Body of pancreas (tissue), 4 donors: ENCODE data around the gene CAMTA1. TPM values are rescaled to one million over a fixed set of nuclear protein-coding genes. Genes with fewer than 3 reads are reported as not detected.

ENCODE experiments used
- ATAC-seq: fragments of 150-250 bp; one replicate; pipeline ENCODE4 v1.9.1; 2016
- DNase-seq, 4 donors: peaks; one replicate each; pipeline ENCODE4 v3.0.0-alpha.2; 2019
- H3K27ac ChIP-seq, 4 donors: fragments of 200-600 bp; sonication (generic); 1 replicate in 3 of 4; 2 replicates in 1 of 4; pipeline versions ENCODE4 v1.5.1 to v1.6.1; 2016 to 2019; ENCODE audit warnings: mild to moderate bottlenecking in 1 of 4, mixed read lengths in 1 of 4, moderate library complexity in 1 of 4
- H3K27me3 ChIP-seq, 2 donors: fragments of 200-600 bp; sonication (generic); one replicate each; pipeline ENCODE4 v1.6.0; 2016; ENCODE audit warnings: mild to moderate bottlenecking in 1 of 2
- H3K36me3 ChIP-seq, 2 donors: fragments of 200-600 bp; sonication (generic); replicated peaks in 1 of 2; 2 replicates each; pipeline ENCODE4 v1.5.1; 2016; ENCODE audit warnings: low read depth in 2 of 2; ENCODE audit not compliant: insufficient read depth in 1 of 2
- H3K4me1 ChIP-seq: fragments of 200-600 bp; sonication (generic); one replicate; pipeline ENCODE4 v1.6.0; 2016
- H3K4me3 ChIP-seq, 2 donors: fragments of 200-600 bp; sonication (generic); 1 replicate in 1 of 2; 2 replicates in 1 of 2; pipeline ENCODE4 v1.5.1; 2016 to 2019
- H3K9me3 ChIP-seq, 3 donors: fragments of 200-600 bp; sonication (generic); 1 replicate in 2 of 3; 2 replicates in 1 of 3; pipeline ENCODE4 v1.5.1; 2016
- POLR2A ChIP-seq, 3 donors: fragments of 450-650 bp; IDR thresholded peaks; one replicate each; pipeline ENCODE4 v1.6.1; 2016; ENCODE audit warnings: antibody characterized with exemption in 3 of 3, mild to moderate bottlenecking in 2 of 3
- WGBS, 2 donors: methylation state at CpG; one replicate each; pipeline ENCODE4 v1.1.5; 2017; 5-methylcytosine and 5-hydroxymethylcytosine counted together
- intact Hi-C: fragments of 100-400 bp; cut with DNase I; formaldehyde crosslinking; loops from one replicate; pipeline ENCODE4 v1.15.1; 2023
- total RNA-seq, 2 donors: library from RNA; depleted of rRNA; stranded (reverse); fragments of >200 nt; gene quantifications; one replicate each; pipeline ENCODE4 v1.1.0, GENCODE V29; 2016
- TF ChIP-seq, protein P1 (sequence below), 7 experiments: fragments of 450-650 bp in 4 of 7; fragments of 200-600 bp in 3 of 7; sonication (generic) in 3 of 7; IDR thresholded peaks; one replicate each; pipeline ENCODE4 v1.5.1; 2016 to 2019; ENCODE audit warnings: antibody characterized with exemption in 7 of 7

The CAMTA1 gene
- total RNA-seq, 2 donors from 2014 or later: 36.3 to 59.7 TPM

DNA sequence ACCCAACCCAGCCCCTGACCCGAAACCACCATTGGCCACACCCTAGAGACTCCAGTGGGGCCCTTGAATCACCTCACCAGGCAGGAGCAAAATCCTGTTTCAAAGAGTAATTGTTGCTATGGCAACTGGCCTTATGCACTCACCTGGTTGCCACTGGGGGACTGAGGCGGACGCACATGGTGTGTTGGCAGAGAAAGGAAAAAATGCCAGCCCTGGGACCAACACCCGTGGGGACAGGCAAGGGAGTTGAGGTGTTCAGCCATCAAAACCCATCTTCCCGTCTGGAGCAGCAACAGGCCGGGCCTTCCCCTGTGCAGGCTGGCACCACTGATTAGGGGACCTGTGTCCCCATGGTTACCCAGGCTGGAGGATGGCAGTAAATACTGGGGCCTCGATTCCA lies 590.1 kb downstream of the CAMTA1 start:
- WGBS, 2 donors: 83 to 87% methylated on average over 6 to 7 of the region's 7 CpGs
- intact Hi-C loops: no loop called here
- H3K27me3 ChIP-seq: no peaks in the 10 kb centered on the region

DNA sequence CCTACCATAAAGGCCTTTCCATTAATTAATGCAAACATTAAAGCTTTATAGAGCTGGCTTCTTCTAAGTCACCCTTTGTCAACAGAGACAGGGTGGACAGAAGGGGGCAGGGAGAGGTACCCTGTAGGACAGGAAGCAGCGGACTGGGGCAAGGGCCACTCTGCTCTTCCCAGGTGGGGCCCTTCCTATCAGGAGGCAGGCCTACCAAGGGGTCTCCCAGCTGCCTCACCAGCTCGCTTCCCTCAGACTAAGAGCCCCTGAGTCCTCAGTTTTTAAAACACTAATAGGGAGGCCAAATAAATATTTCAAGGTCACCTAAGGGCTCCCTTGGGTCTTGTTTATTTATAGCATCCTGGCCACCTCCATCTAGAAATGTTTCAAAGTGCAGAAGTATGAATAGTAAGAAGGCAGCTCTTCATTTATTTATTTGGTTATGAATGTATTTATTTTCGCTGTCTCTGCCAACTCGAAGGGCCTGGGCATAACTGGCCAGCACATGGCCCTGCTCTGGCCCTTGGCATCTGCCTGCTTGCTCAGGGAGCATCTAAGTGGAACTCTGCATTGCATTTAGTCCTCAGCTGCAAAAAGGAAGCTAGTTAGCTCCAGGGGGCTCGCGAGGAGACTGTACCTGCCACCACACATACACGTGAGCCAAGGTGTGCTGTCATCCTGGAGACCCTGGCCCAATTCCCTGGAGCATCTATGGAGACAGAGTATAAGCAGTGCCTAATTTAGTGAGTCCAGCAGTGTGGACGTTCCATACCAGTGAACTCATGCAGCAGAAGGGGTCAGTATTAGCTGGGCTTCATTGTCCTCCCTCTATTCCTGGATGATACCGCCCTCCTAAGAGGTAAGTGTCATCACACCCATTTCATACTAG lies 590.8 kb downstream of the CAMTA1 start:
- WGBS, 2 donors: 80 to 83% methylated on average over 9 of the region's 9 CpGs
- H3K27ac ChIP-seq: no peak overlapping the region
- no peaks in the 10 kb centered on the region for H3K4me1 ChIP-seq
- H3K9me3 ChIP-seq: no peaks in the 10 kb centered on the region
- intact Hi-C loops: no loop called here
- no peak for DNase-seq
- H3K36me3 ChIP-seq: no peaks in the 10 kb centered on the region
- no peaks in the 10 kb centered on the region for H3K27me3 ChIP-seq
- no peak for ATAC-seq
- TF ChIP-seq, protein P1, sequence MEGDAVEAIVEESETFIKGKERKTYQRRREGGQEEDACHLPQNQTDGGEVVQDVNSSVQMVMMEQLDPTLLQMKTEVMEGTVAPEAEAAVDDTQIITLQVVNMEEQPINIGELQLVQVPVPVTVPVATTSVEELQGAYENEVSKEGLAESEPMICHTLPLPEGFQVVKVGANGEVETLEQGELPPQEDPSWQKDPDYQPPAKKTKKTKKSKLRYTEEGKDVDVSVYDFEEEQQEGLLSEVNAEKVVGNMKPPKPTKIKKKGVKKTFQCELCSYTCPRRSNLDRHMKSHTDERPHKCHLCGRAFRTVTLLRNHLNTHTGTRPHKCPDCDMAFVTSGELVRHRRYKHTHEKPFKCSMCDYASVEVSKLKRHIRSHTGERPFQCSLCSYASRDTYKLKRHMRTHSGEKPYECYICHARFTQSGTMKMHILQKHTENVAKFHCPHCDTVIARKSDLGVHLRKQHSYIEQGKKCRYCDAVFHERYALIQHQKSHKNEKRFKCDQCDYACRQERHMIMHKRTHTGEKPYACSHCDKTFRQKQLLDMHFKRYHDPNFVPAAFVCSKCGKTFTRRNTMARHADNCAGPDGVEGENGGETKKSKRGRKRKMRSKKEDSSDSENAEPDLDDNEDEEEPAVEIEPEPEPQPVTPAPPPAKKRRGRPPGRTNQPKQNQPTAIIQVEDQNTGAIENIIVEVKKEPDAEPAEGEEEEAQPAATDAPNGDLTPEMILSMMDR (IDR thresholded peaks at IDR 0.05): no peak
- no peak for TF ChIP-seq POLR2A (IDR thresholded peaks at IDR 0.05)
- no peak overlapping the region for H3K4me3 ChIP-seq

More for the DNA sequence above, 590.1 kb downstream of the CAMTA1 start:
- ATAC-seq (no peak), DNase-seq (no peak)
- no peaks in the 10 kb centered on the region for H3K4me1 ChIP-seq
- no peaks in the 10 kb centered on the region for H3K9me3 ChIP-seq
- H3K36me3 ChIP-seq: no peaks in the 10 kb centered on the region
- H3K4me3 ChIP-seq: no peak overlapping the region
- no peak overlapping the region for H3K27ac ChIP-seq
- no peak for TF ChIP-seq POLR2A (IDR thresholded peaks at IDR 0.05)
- TF ChIP-seq, protein P1 (IDR thresholded peaks at IDR 0.05): no peak

DNA sequence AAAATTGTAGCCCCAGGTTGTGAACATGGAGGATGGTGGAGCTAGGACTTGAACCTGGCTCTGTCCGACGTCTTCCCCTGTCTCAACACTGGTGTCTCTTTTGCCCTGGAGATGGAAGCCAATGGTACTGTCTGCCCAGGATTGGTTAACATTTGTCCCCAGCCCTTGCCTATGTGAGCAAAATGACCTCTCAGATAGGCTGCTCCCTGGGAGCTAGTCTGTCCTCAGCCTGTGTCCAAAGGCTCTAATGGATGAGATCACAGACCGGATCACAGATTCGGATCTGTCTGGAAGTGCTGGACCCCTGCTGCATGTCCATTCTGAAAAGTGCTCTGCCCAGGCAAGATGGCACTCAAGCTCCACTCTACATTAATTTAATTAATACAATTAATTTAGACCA lies 591.4 kb downstream of the CAMTA1 start:
- H3K4me3 ChIP-seq: no peak overlapping the region
- no peak overlapping the region for H3K27ac ChIP-seq
- H3K9me3 ChIP-seq: peaks cover 0 to under 1% (median 0%) of the 10 kb centered on the region in 3 donors
- H3K27me3 ChIP-seq: no peaks in the 10 kb centered on the region
- DNase-seq: no peak
- TF ChIP-seq, protein P1 (IDR thresholded peaks at IDR 0.05): no peak
- TF ChIP-seq POLR2A (IDR thresholded peaks at IDR 0.05): no peak
- H3K4me1 ChIP-seq: no peaks in the 10 kb centered on the region
- intact Hi-C loops: no loop called here
- 86 to 96% methylated on average over 4 of the region's 4 CpGs for WGBS, 2 donors
- H3K36me3 ChIP-seq: no peaks in the 10 kb centered on the region
- ATAC-seq: no peak

DNA sequence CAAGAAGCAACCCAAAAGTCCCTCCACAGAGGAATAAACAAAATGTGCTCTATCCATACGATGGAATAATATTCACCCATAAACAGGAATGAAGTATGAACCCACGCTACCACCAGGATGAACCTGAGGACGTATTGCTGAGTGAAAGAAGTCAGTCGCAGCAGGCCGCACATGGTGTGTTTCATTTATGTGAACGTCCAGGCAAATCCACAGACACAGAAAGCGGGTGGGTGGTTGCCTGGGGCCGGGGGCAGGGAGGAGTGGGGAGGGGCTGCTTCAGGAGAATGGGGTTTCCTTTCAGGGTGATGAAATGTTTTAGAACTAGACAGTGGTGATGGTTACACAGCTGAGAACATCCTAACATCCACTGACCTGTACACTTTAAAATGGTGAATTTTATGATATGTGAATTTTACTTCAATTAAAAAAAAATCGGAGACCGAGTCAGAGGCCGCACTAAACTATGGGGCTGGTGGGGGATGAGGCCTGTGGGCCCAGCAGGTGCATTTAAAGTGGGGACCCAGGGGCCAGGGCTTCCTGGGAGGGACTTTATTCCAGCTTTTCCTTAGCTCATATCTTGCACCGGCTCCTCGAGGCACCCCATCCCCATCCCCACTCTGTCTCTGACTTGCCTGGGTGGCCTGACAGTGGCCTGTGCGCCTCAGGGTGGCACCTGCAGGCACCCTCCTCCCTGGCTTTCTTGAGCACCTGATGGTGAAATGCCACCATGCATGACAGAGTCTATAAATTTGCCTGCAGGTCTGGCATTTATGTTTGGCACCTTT lies 593.3 kb downstream of the CAMTA1 start:
- Histone ChIP-seq H3K9me3 (peaks cover 0 to 5% (median 0%) of the 10 kb centered on the region in 3 donors), H3K36me3 (no peaks in the 10 kb centered on the region), H3K4me3 (no peak overlapping the region), H3K27me3 (no peaks in the 10 kb centered on the region), H3K27ac (no peak overlapping the region), H3K4me1 (no peaks in the 10 kb centered on the region)
- TF ChIP-seq POLR2A (IDR thresholded peaks at IDR 0.05): no peak
- TF ChIP-seq, protein P1 (IDR thresholded peaks at IDR 0.05): no peak
- DNase-seq (no peak), ATAC-seq (no peak)
- 85 to 89% methylated on average over 14 of the region's 14 CpGs for WGBS, 2 donors
- intact Hi-C loops: no loop called here
